WI38 (cell line): Measurements from ENCODE around the gene ZDHHC11B.
"Not testable (repeated sequence)": the region's sequence is repeated elsewhere in the genome, so short reads cannot be mapped to it uniquely, and the experiment has no call there.

Source experiments
- H3K4me3 ChIP-seq: 2 replicates; pipeline ENCODE4 v1.5.1; 2011; ENCODE audit warnings: low read depth, mild to moderate bottlenecking, control low read depth, low read length
- CTCF ChIP-seq: IDR thresholded peaks from 2 replicates; pipeline ENCODE4 v1.5.1; 2012; ENCODE audit warnings: low read depth, mild to moderate bottlenecking, control low read depth, low read length

ZDHHC11B gene

GRCh38 chr5:777756-778161 is 6.8 kb downstream of the ZDHHC11B start:
- H3K4me3 ChIP-seq: no peak overlapping the region
- no peak for TF ChIP-seq CTCF

GRCh38 chr5:776862-777711 is 7.4 kb downstream of the ZDHHC11B start:
- H3K4me3 ChIP-seq: no peak overlapping the region
- no peak for TF ChIP-seq CTCF

GRCh38 chr5:775961-776861 is 8.3 kb downstream of the ZDHHC11B start:
- H3K4me3 ChIP-seq: no peak overlapping the region
- TF ChIP-seq CTCF: no peak

- not testable (repeated sequence) for H3K4me3 ChIP-seq
These were observed 9.0 kb downstream of the ZDHHC11B start for GRCh38 chr5:775595-775960.

GRCh38 chr5:774854-775505 is 9.5 kb downstream of the ZDHHC11B start:
- not testable (repeated sequence) for H3K4me3 ChIP-seq

GRCh38 chr5:774304-774703 is 10.2 kb downstream of the ZDHHC11B start:
- H3K4me3 ChIP-seq: not testable (repeated sequence)

- no peak overlapping the region for H3K4me3 ChIP-seq
- TF ChIP-seq CTCF: no peak
These were observed 10.8 kb downstream of the ZDHHC11B start for GRCh38 chr5:773517-774264.

GRCh38 chr5:772931-773330 is 11.6 kb downstream of the ZDHHC11B start:
- H3K4me3 ChIP-seq: not testable (repeated sequence)

GRCh38 chr5:772547-772890 is 12.0 kb downstream of the ZDHHC11B start:
- not testable (repeated sequence) for H3K4me3 ChIP-seq

- H3K4me3 ChIP-seq: not testable (repeated sequence)
These were observed 12.5 kb downstream of the ZDHHC11B start for GRCh38 chr5:771841-772546.

GRCh38 chr5:771087-771781 is 13.3 kb downstream of the ZDHHC11B start:
- not testable (repeated sequence) for H3K4me3 ChIP-seq

GRCh38 chr5:770585-770984 is 13.9 kb downstream of the ZDHHC11B start:
- not testable (repeated sequence) for H3K4me3 ChIP-seq
